NCI-H1048 (cell line): ENCODE measurements around the gene BCL7B.
"Not testable (repeated sequence)": the region's sequence is repeated elsewhere in the genome, so short reads cannot be mapped to it uniquely, and the experiment has no call there.

Source experiments
- DNase-seq: peaks from one replicate; lab custom pipeline; 2025; lab: John Stamatoyannopoulos, UW

The BCL7B gene

GRCh38 chr7:73557397-73558257 is at the start of gene BCL7B:
BCL7B (minus strand) TSS chr7:73557690; CDS start chr7:73557578, 112 bp downstream.
- no peak for DNase-seq

- DNase-seq, result no peak
Observed at GRCh38 chr7:73605601-73606220, 48.2 kb upstream of the BCL7B start.

- DNase-seq, result no peak
Observed at GRCh38 chr7:73602721-73603651, 45.5 kb upstream of the BCL7B start.

GRCh38 chr7:73599916-73600315 is 42.4 kb upstream of the BCL7B start:
- DNase-seq, result no peak

GRCh38 chr7:73599151-73599882 is 41.8 kb upstream of the BCL7B start:
- DNase-seq, result no peak

GRCh38 chr7:73597978-73598782 is 40.7 kb upstream of the BCL7B start:
- DNase-seq, result no peak

- DNase-seq, result no peak
Observed at GRCh38 chr7:73596191-73597065, 38.9 kb upstream of the BCL7B start.

- DNase-seq, result no peak
Observed at GRCh38 chr7:73595358-73595757, 37.9 kb upstream of the BCL7B start.

- DNase-seq, result no peak
Observed at GRCh38 chr7:73593207-73594045, 35.9 kb upstream of the BCL7B start.

- no peak for DNase-seq
Observed at GRCh38 chr7:73586911-73587310, 29.4 kb upstream of the BCL7B start.

- DNase-seq, result no peak
Observed at GRCh38 chr7:73585196-73585595, 27.7 kb upstream of the BCL7B start.

- DNase-seq, result no peak
Observed at GRCh38 chr7:73582664-73583202, 25.2 kb upstream of the BCL7B start.

- not testable (repeated sequence) for DNase-seq
Observed at GRCh38 chr7:73581006-73581405, 23.5 kb upstream of the BCL7B start.

GRCh38 chr7:73578342-73579128 is 21.0 kb upstream of the BCL7B start, which contains the start of gene TBL2:
TBL2 (minus strand) TSS chr7:73578579; CDS start chr7:73578549, 30 bp downstream.
- DNase-seq, result peak; percentile 99

GRCh38 chr7:73577627-73578341 is 20.3 kb upstream of the BCL7B start:
- DNase-seq, result no peak

GRCh38 chr7:73573791-73574190 is 16.3 kb upstream of the BCL7B start:
- no peak for DNase-seq

GRCh38 chr7:73573276-73573675 is 15.8 kb upstream of the BCL7B start:
- no peak for DNase-seq
